ENCODE measurements around the gene MDN1.

Gene MDN1

GRCh38 chr6:89655122-89655521 lies 164.5 kb downstream of the MDN1 start:
- Mint-ChIP-seq H3K27me3 (ENCODE audit: low read depth, poor library complexity) (no peaks in the 10 kb centered on the region), H3K4me3 (no peak overlapping the region), H3K9me3 (no peaks in the 10 kb centered on the region), H3K27ac (no peak overlapping the region), H3K4me1 (peaks cover 6% of the 10 kb centered on the region), H3K36me3 (ENCODE audit: low read depth) (peaks cover 58% of the 10 kb centered on the region)
- TF ChIP-seq CTCF (IDR thresholded peaks at IDR 0.05) = no peak
- DNase-seq = no peak

GRCh38 chr6:89650579-89650978 lies 169.0 kb downstream of the MDN1 start:
- DNase-seq = no peak
- no peaks in the 10 kb centered on the region for H3K4me1 Mint-ChIP-seq

GRCh38 chr6:89649682-89650081 lies 169.9 kb downstream of the MDN1 start:
- Mint-ChIP-seq H3K36me3 (ENCODE audit: low read depth) (peaks cover 59% of the 10 kb centered on the region), H3K27ac (no peak overlapping the region), H3K9me3 (no peaks in the 10 kb centered on the region), H3K4me1 (no peaks in the 10 kb centered on the region), H3K27me3 (ENCODE audit: low read depth, poor library complexity) (no peaks in the 10 kb centered on the region), H3K4me3 (no peak overlapping the region)
- TF ChIP-seq CTCF (IDR thresholded peaks at IDR 0.05) = no peak
- no peak for DNase-seq

More at GRCh38 chr6:89650579-89650978, 169.0 kb downstream of the MDN1 start:
- H3K4me3 Mint-ChIP-seq = no peak overlapping the region
- no peak for TF ChIP-seq CTCF (IDR thresholded peaks at IDR 0.05)
- H3K36me3 Mint-ChIP-seq (ENCODE audit: low read depth) = peaks cover 56% of the 10 kb centered on the region
- no peaks in the 10 kb centered on the region for H3K27me3 Mint-ChIP-seq (ENCODE audit: low read depth, poor library complexity)
- no peaks in the 10 kb centered on the region for H3K9me3 Mint-ChIP-seq
- H3K27ac Mint-ChIP-seq = peak overlapping the region; percentile 48

GRCh38 chr6:89644864-89645263 lies 174.7 kb downstream of the MDN1 start:
- H3K4me1 Mint-ChIP-seq = no peaks in the 10 kb centered on the region
- H3K27ac Mint-ChIP-seq = no peak overlapping the region
- no peaks in the 10 kb centered on the region for H3K27me3 Mint-ChIP-seq (ENCODE audit: low read depth, poor library complexity)
- H3K36me3 Mint-ChIP-seq (ENCODE audit: low read depth) = peaks cover 43% of the 10 kb centered on the region
- DNase-seq = no peak
- H3K9me3 Mint-ChIP-seq = no peaks in the 10 kb centered on the region
- no peak for TF ChIP-seq CTCF (IDR thresholded peaks at IDR 0.05)
- H3K4me3 Mint-ChIP-seq = no peak overlapping the region

- no peak for DNase-seq
- Mint-ChIP-seq H3K27me3 (ENCODE audit: low read depth, poor library complexity) (no peaks in the 10 kb centered on the region), H3K36me3 (ENCODE audit: low read depth) (peaks cover 43% of the 10 kb centered on the region)
These were observed 176.2 kb downstream of the MDN1 start for GRCh38 chr6:89643406-89643805.

More at GRCh38 chr6:89643406-89643805, 176.2 kb downstream of the MDN1 start:
- Mint-ChIP-seq H3K27ac (peak overlapping the region; percentile 73), H3K9me3 (no peaks in the 10 kb centered on the region), H3K4me1 (peaks cover 14% of the 10 kb centered on the region), H3K4me3 (no peak overlapping the region)
- TF ChIP-seq CTCF (IDR thresholded peaks at IDR 0.05) = no peak
